Omental fat pad (tissue), 4 donors: Measurements from ENCODE around the gene FBXO24. TPM values are rescaled to one million over a fixed set of nuclear protein-coding genes. Genes with fewer than 3 reads are reported as not detected.

Experiments
- ATAC-seq: fragments of 150-250 bp; one replicate; pipeline ENCODE4 v1.9.1; 2016; ENCODE audit warnings: mild to moderate bottlenecking, moderate library complexity; ENCODE audit not compliant: low FRiP score
- DNase-seq: peaks from one replicate; pipeline ENCODE4 v3.0.0-alpha.2; 2019; ENCODE audit warnings: low spot score
- CTCF ChIP-seq, 3 donors: fragments of 450-650 bp; IDR thresholded peaks; one replicate each; pipeline ENCODE4 v1.5.1; 2016 to 2017; ENCODE audit warnings: antibody characterized with exemption in 3 of 3, mild to moderate bottlenecking in 3 of 3, moderate library complexity in 2 of 3
- total RNA-seq, 4 donors: library from RNA; depleted of rRNA; stranded (reverse); fragments of >200 nt; gene quantifications; one replicate each; pipeline ENCODE4 v1.1.0, GENCODE V29; 2016

Gene FBXO24
- total RNA-seq, 4 donors from 2014 or later = 0.36 TPM; not detected in 3

GRCh38 chr7:100572281-100572948, 13.7 kb upstream of the FBXO24 start:
- DNase-seq (no peak), ATAC-seq (no peak)
- no peak for TF ChIP-seq CTCF (IDR thresholded peaks at IDR 0.05)

- no peak for TF ChIP-seq CTCF (IDR thresholded peaks at IDR 0.05)
- DNase-seq (no peak), ATAC-seq (no peak)
Observed at GRCh38 chr7:100572949-100573675, 13.0 kb upstream of the FBXO24 start.

- no peak for TF ChIP-seq CTCF (IDR thresholded peaks at IDR 0.05)
- ATAC-seq (no peak), DNase-seq (no peak)
Observed at GRCh38 chr7:100573691-100574361, 12.3 kb upstream of the FBXO24 start, which contains the start of gene SAP25. TSS of gene SAP25 (minus strand) at chr7:100573900. CDS start at chr7:100573742, 158 bp downstream.

- DNase-seq (no peak), ATAC-seq (no peak)
- TF ChIP-seq CTCF (IDR thresholded peaks at IDR 0.05) = no peak
Observed at GRCh38 chr7:100574362-100575205, 11.5 kb upstream of the FBXO24 start.

GRCh38 chr7:100575206-100575631, 10.9 kb upstream of the FBXO24 start:
- ATAC-seq = no peak
- DNase-seq = no peak

More at GRCh38 chr7:100575206-100575631, 10.9 kb upstream of the FBXO24 start:
- no peak for TF ChIP-seq CTCF (IDR thresholded peaks at IDR 0.05)
